ENCODE data around the gene GAS2. TPM values are rescaled to one million over a fixed set of nuclear protein-coding genes. Genes with fewer than 3 reads are reported as not detected.
A peak's percentile ranks its signal among the peaks of the same experiment; 100 is the strongest.

Gene GAS2
- total and polyA plus RNA-seq, 9 of the 15 experiments (the other 6 are each of a cell fraction or from before 2014, with no cell fraction given) = 0.77 to 1.9 (median 1.1) TPM

DNA sequence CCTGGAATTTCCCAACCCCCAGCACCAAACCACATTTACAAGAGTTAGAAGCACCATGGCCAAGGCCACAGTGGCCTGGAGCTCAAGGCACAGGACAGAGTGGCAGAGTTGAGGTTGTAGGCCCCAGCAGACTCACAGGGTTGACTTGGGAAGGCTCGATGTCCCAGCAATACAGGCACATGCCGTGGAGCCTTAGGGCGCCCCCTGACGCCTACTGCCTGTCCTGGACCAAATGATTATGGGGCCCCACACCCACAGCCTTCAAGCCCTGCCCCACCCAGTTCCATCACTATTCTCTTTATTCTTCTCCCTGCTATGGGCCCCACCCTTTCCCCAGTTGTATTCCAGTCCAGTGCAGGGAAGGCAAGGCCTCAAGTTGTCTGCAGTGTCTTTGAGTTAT, 193.8 kb downstream of the GAS2 start, which contains the start of gene CCDC179 (continued):
- TF ChIP-seq ZNF318 (IDR thresholded peaks at IDR 0.05; ENCODE audit: borderline replicate concordance in 1 of 2, low read depth in 1 of 2) = no peak
- TF ChIP-seq, protein P1, sequence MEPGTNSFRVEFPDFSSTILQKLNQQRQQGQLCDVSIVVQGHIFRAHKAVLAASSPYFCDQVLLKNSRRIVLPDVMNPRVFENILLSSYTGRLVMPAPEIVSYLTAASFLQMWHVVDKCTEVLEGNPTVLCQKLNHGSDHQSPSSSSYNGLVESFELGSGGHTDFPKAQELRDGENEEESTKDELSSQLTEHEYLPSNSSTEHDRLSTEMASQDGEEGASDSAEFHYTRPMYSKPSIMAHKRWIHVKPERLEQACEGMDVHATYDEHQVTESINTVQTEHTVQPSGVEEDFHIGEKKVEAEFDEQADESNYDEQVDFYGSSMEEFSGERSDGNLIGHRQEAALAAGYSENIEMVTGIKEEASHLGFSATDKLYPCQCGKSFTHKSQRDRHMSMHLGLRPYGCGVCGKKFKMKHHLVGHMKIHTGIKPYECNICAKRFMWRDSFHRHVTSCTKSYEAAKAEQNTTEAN (CRISPR knock-in tag; IDR thresholded peaks at IDR 0.05) = no peak

Small RNA genes lying within 50 kb of the gene (small RNA-seq; reads per million reads assigned to genes)
- 2.4 reads per million, percentile 85 among the genes with 10 or more reads in this experiment for gene RNA5SP338

Other genes with a start within 250 kb of the GAS2 start
- 7.2 and 9.7 TPM in 2 replicates for gene FANCF, start 40.8 kb upstream of the GAS2 start, total RNA-seq (2014; rRNA removed)
- 7.7 and 8.1 TPM in 2 replicates for gene FANCF, start 40.8 kb upstream of the GAS2 start, total RNA-seq (2014; rRNA removed; fragmentation: Illumina TruSeq; extraction: Trizol)
- gene FANCF, start 40.8 kb upstream of the GAS2 start, total RNA-seq (2015; rRNA removed; fragmentation: Illumina TruSeq; extraction: Trizol) = 7.8 TPM in 2 replicates
- gene FANCF, start 40.8 kb upstream of the GAS2 start, total RNA-seq (2021) = 10.3 and 11.0 TPM in 2 replicates
- gene FANCF, start 40.8 kb upstream of the GAS2 start, polyA plus RNA-seq (2011; rRNA removed) = 4.1 and 5.7 TPM in 2 replicates
- gene FANCF, start 40.8 kb upstream of the GAS2 start, polyA plus RNA-seq (2014; fragmentation: Illumina TruSeq; extraction: Trizol) = 6.7 and 7.5 TPM in 2 replicates
- gene FANCF, start 40.8 kb upstream of the GAS2 start, polyA plus RNA-seq (2014; fragmentation: Nextera tagmentation; extraction: Ambion mirVana) = 1 to 10 TPM in 1 of 2 experiments, under 1 TPM in 1; 0.99 to 2.2 TPM
- gene FANCF, start 40.8 kb upstream of the GAS2 start, polyA plus RNA-seq (2014; rRNA removed) = 8.1 and 10.8 TPM in 2 replicates
- gene SVIP, start 163.2 kb downstream of the GAS2 start, total RNA-seq (2014; rRNA removed) = 16.7 and 17.9 TPM in 2 replicates
- gene SVIP, start 163.2 kb downstream of the GAS2 start, total RNA-seq (2014; rRNA removed; fragmentation: Illumina TruSeq; extraction: Trizol) = 51.1 and 69.5 TPM in 2 replicates
- gene SVIP, start 163.2 kb downstream of the GAS2 start, total RNA-seq (2015; rRNA removed; fragmentation: Illumina TruSeq; extraction: Trizol) = 24.2 and 26.2 TPM in 2 replicates
- 48.0 and 58.0 TPM in 2 replicates for gene SVIP, start 163.2 kb downstream of the GAS2 start, total RNA-seq (2021)
- gene SVIP, start 163.2 kb downstream of the GAS2 start, polyA plus RNA-seq (2011; rRNA removed) = 21.7 and 50.5 TPM in 2 replicates
- 23.2 and 23.6 TPM in 2 replicates for gene SVIP, start 163.2 kb downstream of the GAS2 start, polyA plus RNA-seq (2014; fragmentation: Illumina TruSeq; extraction: Trizol)
- gene SVIP, start 163.2 kb downstream of the GAS2 start, polyA plus RNA-seq (2014; fragmentation: Nextera tagmentation; extraction: Ambion mirVana) = 10 to 100 TPM; 47.5 to 62.5 TPM
- gene SVIP, start 163.2 kb downstream of the GAS2 start, polyA plus RNA-seq (2014; rRNA removed) = 27.7 and 35.2 TPM in 2 replicates
- gene CCDC179, start 193.9 kb downstream of the GAS2 start, total RNA-seq (2014; rRNA removed) = not detected in 2 replicates
- gene CCDC179, start 193.9 kb downstream of the GAS2 start, total RNA-seq (2014; rRNA removed; fragmentation: Illumina TruSeq; extraction: Trizol) = not detected in 2 replicates
- not detected in 2 replicates for gene CCDC179, start 193.9 kb downstream of the GAS2 start, total RNA-seq (2015; rRNA removed; fragmentation: Illumina TruSeq; extraction: Trizol)
- not detected in 2 replicates for gene CCDC179, start 193.9 kb downstream of the GAS2 start, total RNA-seq (2021)
- not detected in 2 replicates for gene CCDC179, start 193.9 kb downstream of the GAS2 start, polyA plus RNA-seq (2011; rRNA removed)
- gene CCDC179, start 193.9 kb downstream of the GAS2 start, polyA plus RNA-seq (2014; fragmentation: Illumina TruSeq; extraction: Trizol) = not detected in 2 replicates
- gene CCDC179, start 193.9 kb downstream of the GAS2 start, polyA plus RNA-seq (2014; fragmentation: Nextera tagmentation; extraction: Ambion mirVana) = not detected
- gene CCDC179, start 193.9 kb downstream of the GAS2 start, polyA plus RNA-seq (2014; rRNA removed) = not detected in 2 replicates

Data from K562 (cell line).